HL-60/S4 treated with phorbol 12-myristate 13-acetate at 8.2 ng/mL for 4 days and 3 days (cell line): Measurements from ENCODE around the gene PLAAT3.
"Not testable (repeated sequence)": the region's sequence is repeated elsewhere in the genome, so short reads cannot be mapped to it uniquely, and the experiment has no call there.

ENCODE experiments used
- in situ Hi-C: fragments of 300-500 bp; cut with MboI; formaldehyde crosslinking; loops from 2 replicates; pipeline ENCODE4 v1.15.0; 2022; ENCODE audit warnings: low sequenced_read_pairs

PLAAT3 gene

DNA sequence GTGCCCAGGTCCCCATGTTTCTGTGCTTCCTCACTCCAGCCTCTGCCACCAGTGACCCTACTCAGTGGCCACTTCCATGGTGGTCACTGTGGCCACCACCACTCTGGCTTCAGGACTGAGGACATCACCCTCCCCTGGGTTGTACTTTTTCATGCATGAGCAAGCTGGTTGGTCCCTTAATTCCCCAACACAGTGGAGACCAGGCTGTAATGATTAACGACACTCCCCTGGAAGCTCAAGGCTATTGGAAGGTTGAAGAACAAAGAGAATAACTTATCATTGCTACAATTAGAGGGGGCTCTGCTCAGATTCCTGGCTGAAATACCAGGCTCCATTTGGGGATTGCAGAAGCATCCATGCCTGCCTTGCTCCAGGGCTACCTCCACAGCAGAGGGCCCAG, 67.2 kb downstream of the PLAAT3 start:
- in situ Hi-C loops, result no loop called here

DNA sequence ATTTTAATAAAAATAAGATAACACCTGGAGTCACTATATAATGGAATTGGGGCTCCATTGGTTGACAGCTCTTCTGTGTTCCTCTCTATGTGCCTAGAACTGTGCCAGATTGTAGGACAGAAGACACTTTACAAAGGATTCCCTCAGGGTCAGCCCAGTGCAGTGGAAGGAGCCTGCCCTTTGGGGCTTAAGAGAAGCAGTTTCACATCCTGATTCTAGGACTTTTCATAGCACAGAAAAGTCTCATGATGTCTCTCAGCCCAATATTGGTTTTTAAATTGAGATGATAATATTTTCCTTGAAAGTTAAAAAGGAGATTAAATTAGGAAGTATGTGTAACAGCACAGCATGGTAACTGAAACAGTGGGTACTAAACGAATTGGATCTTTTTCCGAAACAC, 70.5 kb downstream of the PLAAT3 start:
- in situ Hi-C loops, result no loop called here

DNA sequence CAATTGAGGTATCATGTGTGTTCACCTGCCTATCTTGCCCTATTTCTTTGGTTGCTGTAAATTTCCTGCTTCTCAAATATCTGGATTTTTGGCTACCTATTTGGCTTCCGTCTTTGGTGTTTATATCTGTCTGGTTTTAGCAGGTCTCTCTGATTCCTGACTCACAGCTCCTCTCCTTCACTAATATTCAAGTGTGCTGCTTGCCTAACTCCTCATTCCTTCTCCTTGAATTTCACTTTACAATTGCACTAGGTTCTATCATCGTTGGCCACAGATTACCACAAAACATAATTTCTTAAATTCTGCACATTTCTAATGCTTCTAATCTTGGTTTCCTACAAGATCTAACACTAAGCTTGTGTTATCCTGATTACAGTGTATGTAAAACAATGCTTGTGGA, 71.7 kb downstream of the PLAAT3 start:
- in situ Hi-C loops, result not testable (repeated sequence)

DNA sequence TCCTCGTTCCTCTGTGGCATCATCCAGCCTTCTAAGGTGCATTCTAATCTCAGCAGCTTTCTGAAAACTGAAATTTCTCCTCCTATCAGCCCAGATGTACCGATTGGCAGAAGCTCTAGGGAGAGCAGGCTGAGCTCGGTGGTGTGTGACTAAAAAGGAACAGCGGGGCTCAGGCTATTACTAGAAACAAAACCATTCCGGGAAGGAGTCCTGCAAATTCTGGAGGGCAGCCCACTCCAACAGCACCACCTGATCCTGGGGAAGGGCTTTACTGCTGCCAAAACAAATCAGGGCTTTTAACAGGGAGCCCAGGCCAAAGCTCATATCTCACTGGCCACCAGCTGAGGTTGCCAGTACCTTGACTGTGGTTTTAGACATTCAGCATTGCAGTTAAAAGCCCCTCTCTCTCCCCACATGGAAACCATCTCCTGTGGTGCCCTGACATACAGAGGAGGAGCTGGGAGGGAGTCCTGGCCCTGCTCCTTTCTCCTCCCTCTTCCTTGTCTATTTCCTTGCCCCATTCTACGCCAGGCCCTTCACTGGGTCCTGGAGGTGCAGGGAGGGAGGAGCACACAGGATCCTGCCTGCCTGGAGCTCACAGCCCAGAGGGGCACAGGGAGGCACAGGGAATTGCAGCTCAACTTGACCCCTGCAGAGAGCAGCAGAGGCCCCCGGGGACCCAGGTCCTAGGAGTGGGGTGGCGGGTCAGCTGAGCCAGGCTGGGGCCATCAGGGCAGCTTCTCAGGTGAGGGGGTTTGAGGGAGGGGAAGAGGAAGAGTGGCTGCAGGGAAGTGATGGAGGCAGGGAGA, 76.7 kb downstream of the PLAAT3 start:
- in situ Hi-C loops, result no loop called here

DNA sequence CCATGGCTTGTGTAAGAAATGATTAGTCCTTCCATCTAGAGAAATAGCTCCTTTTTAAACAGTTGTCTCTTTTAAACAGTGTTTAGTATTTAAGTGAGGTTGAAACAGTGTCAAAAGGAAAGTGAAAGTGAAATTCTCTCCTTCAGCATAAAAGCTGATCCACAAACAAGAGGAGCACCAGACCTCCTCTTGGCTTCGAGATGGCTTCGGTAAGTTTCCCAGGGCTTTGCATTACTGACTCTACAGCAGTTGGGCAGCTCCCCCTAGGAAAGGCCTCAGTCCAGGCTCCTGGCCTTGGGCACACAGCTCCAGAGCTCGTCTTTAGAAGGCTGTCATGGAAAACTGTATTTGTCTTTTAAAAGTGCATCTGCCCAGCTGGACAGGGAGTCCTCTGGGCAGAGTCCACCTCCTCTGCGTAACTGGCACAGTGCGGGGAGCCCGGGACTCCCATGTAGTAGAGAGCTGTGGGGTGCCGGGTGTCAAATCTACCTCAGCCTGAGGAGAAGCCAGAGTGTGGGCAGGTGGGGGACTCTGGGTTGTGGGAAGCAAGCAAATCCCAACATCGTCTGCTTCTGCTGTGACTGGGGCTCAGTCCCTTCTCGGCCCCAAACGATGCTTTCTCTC, 77.5 kb downstream of the PLAAT3 start, which contains the start of gene PLAAT4:
Gene PLAAT4 (plus strand): TSS at position 140 of the 624 bp plus-strand sequence. CDS start 61 bp downstream, at position 201.
- in situ Hi-C loops, result no loop called here

DNA sequence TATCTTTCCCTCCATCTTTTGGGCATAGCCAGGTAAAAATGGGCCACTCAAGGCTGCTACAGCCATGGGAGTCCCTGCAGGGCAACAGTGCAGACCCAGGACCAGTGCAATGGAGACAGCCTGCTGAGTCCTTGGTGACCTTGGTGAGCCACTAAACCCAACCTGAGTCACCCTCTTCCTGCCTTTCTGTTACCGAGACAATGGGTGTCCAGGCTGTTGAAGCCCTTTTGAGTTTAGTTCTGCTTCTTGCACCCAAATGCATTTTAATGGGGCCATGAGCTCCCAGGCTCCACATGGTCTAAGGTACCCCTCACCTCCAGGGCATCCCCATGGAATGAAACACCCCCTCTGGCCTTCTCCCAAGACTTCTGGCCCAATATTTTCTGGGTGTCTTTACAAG, 78.5 kb downstream of the PLAAT3 start:
- in situ Hi-C loops, result no loop called here

DNA sequence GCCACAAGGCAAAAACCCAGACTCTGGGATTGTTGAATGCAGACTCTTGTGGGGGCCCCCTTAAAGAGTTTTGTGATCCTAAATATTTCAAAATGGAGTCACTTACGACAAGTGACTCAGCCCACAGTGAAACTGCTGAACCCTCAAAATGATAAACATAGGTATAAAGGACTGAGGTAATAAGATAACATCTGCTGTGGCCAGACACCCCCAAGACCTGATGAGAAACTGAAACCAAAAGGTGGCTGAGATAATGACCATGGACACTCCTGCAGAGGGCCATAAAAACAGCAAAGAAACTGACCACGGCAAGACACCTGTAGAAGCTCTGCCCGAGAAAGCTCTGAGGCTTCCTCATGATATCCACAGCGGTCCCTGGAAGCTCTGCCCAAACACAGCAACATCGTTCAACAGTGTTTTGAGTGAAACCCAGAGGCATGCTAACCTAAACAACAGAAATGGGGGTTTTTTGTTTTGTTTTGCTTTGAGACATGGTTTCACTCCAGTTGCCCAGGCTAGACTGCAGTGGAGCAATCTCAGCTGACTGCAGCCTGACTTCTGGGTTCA, 79.3 kb downstream of the PLAAT3 start:
- in situ Hi-C loops, result no loop called here

DNA sequence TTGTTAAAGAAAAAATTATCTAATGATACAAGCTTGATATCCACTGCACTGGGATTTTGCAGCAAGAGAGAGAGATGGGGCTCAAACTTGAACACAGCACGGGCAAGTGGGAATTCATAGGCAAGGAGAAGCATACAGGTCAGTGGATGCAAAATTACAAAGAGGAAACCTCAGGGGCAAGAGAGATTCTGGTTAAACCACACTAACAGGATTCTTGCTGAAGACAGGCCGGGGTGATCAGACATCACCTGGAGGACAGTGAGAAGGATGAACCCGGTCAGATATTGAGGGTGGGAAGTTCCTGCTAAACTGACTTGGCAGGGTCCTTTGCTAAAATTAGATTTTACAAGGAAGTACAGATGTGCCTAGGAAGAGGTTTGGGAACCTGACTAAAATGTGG, 80.2 kb downstream of the PLAAT3 start:
- in situ Hi-C loops, result no loop called here

DNA sequence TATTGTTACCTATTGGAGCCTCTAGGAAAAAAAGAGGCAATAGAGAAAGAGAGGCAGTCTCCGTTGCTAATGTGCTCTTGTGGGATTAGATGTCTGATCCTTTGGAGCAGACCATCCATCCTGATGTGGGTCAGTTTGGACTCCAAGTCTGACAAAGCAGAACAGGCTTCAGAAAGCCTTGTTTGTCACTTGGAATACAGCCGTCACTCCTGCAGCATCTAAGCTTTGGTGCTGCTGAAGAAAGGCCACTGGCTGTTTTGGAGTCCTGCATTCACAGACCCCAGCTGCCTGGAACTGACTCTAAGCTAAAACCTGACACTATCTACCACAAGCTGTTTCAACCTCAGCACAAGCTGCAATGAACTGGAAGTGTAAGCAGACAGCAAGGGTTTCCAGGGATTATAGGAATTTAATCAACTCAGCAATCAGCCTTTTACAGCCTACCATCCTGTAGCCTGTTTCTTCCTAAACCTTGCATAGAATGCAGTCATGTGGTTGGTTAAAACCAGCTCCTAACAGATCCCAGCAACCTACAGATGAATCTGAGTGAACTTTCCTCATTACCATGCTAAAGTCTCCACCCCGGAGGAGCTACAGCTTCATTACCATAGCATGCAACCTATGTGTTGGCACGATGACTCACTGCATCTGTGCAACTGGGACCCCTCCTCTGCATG, 81.3 kb downstream of the PLAAT3 start:
- in situ Hi-C loops, result no loop called here

DNA sequence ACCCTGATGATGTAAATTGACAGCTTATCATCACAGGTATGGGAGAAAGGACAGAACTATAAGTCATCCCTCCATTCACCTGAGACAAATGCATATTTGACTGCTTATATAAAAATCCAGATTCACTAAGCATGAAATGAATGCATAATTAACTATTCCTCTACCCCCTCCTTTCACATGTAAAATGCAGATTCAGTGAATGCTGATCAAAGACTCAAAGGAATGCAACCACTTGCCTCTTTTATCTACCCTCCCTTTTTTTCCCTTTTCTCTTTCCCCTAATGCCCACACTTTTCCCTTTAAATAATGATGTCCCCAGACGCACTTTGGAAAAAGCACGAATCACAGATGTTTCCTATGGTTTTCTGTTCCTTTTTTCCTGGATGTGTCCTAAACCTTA, 82.1 kb downstream of the PLAAT3 start:
- in situ Hi-C loops, result no loop called here

DNA sequence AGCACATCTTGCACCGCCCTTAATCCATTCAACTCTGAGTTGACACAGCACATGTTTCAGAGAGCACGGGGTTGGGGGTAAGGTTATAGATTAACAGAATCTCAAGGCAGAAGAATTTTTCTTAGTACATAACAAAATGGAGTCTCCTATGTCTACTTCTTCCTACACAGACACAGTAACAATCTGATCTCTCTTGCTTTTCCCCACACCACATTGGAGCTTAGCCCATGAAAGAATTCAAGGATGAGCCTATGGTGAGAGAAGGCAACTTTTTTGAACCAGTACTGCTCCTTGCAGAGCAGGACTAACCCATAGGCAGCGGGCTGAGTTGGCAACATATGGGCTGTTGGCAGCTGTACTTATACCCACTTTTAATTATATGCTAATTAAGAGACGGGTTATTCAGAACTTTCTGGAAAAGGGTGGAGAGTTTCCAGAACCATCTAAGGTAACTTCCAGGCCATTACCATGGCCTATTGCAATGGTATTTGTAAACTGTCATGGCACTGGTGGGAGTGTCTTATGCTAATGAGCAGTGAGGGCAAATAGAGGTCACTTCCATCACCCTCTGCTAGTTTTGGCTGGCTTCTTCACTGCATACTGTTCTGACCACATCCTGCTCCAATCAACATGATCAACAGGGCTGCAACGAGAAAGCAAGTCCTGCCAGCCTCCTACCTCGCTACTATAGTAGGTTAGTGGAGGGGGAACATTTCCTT, 83.0 kb downstream of the PLAAT3 start:
- in situ Hi-C loops, result not testable (repeated sequence)

DNA sequence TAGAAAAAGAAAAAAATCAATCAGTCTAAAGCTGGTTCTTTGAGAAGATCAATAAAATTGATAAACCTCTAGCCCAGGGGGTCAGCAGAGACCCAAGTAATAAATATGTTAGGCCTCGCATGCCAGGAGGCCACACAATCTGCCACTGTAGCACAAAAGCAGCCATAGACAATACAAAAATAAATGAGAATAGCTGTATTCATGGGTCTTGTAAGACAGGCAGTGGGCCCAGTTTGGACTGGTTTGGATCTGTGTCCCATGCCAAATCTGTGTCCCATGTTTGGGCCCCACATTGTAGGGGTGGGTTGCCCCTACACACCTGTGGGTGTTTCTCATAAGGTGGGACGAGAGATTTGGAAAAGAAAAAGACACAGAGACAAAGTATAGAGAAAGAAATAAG, 84.2 kb downstream of the PLAAT3 start:
- in situ Hi-C loops, result no loop called here

DNA sequence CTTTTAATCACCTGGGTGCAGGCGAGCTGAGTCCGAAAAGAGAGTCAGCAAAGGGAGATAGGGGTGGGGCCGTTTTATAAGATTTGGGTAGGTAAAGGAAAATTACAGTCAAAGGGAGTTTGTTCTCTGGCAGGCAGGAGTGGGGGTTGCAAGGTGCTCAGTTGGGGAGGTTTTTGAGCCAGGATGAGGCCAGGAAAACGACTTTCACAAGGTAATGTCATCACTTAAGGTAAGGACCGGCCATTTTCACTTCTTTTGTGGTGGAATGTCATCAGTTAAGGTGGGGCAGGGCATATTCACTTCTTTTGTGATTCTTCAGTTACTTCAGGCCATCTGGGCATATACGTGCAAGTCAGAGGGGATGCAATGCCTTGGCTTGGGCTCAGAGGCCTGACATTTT, 84.9 kb downstream of the PLAAT3 start:
- in situ Hi-C loops, result not testable (repeated sequence)

DNA sequence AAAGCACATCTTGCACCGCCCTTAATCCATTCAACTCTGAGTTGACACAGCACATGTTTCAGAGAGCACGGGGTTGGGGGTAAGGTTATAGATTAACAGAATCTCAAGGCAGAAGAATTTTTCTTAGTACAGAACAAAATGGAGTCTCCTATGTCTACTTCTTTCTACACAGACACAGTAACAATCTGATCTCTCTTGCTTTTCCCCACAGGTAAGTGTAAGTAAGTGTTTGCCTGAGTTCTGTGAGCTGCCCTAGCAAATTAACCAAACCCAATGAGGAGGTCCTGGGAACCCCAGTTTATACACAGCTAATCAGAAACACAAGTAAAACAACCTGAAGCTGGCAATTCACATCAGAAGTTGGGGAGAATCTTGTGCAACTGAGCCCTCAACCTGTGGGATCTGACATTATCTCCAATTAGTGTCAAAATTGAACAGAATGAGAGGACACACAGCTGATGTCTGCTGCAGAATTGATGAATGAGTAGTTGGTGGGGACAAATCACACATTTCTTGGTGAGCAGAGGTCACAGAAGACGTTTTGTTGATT, 85.4 kb downstream of the PLAAT3 start:
- in situ Hi-C loops, result not testable (repeated sequence)

DNA sequence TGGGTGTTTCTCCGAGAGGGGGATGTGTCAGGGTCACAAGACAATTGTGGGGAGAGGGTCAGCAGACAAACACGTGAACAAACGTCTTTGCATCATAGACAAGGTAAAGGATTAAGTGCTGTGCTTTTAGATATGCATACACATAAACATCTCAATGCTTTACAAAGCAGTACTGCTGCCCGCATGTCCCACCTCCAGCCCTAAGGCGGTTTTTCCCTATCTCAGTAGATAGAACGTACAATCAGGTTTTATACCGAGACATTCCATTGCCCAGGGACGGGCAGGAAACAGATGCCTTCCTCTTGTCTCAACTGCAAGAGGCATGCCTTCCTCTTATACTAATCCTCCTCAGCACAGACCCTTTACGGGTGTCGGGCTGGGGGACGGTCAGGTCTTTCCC, 86.1 kb downstream of the PLAAT3 start:
- in situ Hi-C loops, result not testable (repeated sequence)

DNA sequence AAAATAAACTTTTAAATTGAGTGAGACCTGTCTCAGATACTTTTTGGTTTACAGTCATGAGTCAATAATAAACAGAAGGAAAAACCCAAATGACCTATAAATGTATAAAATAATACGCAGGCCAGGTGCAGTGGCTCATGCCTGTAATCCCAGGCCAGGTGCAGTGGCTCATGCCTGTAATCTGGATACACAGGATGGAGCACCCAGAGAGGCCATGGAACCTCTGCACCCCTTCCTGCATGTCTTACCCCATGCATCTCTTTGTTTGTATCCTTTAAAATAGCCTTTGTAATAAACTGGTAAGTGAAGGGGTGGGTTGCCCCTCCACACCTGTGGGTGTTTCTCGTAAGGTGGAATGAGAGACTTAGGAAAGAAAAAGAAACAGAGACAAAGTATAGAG, 86.6 kb downstream of the PLAAT3 start:
- in situ Hi-C loops, result no loop called here
